AG04449 (cell line): Measurements from ENCODE around the gene TSPAN18.
"Not testable (repeated sequence)": the region's sequence is repeated elsewhere in the genome, so short reads cannot be mapped to it uniquely, and the experiment has no call there.

ENCODE experiments used
- CTCF ChIA-PET: fragments of 350-600 bp; formaldehyde crosslinking; extraction: SDS; loops from one replicate; lab custom pipeline; 2021; ENCODE audit warnings: antibody characterized with exemption; lab: Yijun Ruan, JAX
- POLR2A ChIA-PET: fragments of 400-600, 350-600 bp; formaldehyde crosslinking; extraction: SDS; loops from one replicate; lab custom pipeline; 2020; ENCODE audit warnings: antibody characterized with exemption, inconsistent platforms; lab: Yijun Ruan, JAX
- DNase-seq: peaks from one replicate; pipeline ENCODE4 v3.0.0-alpha.2; 2010; ENCODE audit warnings: low read depth, low spot score
- H3K4me3 ChIP-seq: 2 replicates; pipeline ENCODE4 v1.5.1; 2011; ENCODE audit warnings: low read depth, mild to moderate bottlenecking, control low read depth, low read length
- TF ChIP-seq, protein P1 (sequence below): IDR thresholded peaks from one replicate; pipeline ENCODE4 v1.5.1; 2011; ENCODE audit warnings: mild to moderate bottlenecking, moderate library complexity, low read length, control low read depth, inconsistent platforms; ENCODE audit not compliant: insufficient read depth; ENCODE audit errors: missing control alignments

TSPAN18 gene

DNA sequence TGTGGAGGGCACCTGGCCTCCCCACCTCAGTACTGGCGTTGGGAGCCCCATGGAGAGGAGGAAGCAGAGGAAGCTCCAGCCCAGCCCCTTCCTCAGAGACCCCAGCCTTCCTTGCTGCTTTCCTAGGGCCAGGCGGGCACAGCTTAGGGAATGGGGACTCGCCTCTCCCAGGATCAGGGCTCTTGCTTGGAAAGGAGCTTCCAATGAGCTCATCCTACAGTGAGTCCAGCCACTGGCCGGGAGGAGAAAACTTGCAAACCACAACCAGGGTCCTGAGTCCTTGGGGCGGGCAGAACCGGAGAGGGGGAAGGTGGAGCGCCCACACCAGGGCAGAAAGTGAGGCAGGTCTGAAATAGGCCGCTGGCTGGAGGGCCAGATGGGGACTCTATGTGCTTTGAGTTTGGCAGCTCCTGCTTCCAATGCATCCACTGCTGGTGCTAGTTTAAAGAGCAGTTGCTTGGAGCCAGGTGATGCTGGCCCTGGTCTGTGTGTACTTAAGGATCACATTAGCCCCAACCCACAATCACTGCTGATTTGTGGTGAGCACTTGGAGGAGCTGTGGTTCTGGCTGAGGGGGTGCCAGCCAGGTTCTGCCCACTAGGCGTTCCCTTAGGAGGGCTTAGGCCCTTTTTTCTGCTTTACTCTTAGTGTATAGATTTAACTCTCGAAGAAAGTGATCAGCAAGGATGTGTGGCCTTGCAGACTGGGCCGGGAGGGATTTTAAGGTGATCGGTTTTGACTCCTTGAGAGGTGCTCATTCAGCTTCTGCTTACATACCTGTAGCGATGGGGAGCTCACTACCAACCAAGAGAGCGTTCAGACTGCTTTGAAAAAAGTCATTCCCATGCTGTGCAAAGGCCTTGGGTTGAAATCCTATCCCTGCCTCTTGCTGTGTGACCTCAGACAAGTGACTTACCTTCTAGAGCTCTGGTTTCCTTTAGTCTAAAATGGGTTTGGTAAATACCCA, 142.0 kb downstream of the TSPAN18 start:
- H3K4me3 ChIP-seq: no peak overlapping the region
- POLR2A ChIA-PET: no interaction called here
- CTCF ChIA-PET: interaction anchor here (0.6 to 2.4 kb wide), 7 partner anchors 18 to 252 kb away, joined by 3 to 10 read pairs (median 4); no protein-coding TSS in a partner anchor
- TF ChIP-seq, protein P1, sequence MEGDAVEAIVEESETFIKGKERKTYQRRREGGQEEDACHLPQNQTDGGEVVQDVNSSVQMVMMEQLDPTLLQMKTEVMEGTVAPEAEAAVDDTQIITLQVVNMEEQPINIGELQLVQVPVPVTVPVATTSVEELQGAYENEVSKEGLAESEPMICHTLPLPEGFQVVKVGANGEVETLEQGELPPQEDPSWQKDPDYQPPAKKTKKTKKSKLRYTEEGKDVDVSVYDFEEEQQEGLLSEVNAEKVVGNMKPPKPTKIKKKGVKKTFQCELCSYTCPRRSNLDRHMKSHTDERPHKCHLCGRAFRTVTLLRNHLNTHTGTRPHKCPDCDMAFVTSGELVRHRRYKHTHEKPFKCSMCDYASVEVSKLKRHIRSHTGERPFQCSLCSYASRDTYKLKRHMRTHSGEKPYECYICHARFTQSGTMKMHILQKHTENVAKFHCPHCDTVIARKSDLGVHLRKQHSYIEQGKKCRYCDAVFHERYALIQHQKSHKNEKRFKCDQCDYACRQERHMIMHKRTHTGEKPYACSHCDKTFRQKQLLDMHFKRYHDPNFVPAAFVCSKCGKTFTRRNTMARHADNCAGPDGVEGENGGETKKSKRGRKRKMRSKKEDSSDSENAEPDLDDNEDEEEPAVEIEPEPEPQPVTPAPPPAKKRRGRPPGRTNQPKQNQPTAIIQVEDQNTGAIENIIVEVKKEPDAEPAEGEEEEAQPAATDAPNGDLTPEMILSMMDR: no peak
- no peak for DNase-seq

DNA sequence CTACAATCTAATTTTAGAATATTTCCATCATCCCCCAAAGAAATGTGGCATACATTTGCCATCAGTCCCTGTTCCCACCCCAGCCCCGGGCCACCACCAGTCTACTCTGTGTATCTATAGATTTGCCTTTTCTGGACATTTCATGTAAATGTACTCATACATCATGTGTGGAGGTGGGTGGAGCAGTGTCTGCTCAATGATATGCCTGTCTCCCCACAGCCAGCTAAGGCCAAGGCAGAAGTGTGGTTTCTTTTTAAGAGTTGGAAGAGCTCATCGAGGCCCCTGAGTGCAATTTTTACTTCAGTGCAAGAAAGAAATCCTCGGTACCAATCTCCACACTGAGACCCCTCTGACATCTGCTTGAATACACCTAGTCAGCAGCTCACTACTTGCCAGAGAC, 143.4 kb downstream of the TSPAN18 start:
- ChIA-PET CTCF (interaction anchor here (0.9 to 2.2 kb wide), 5 partner anchors 10 to 313 kb away, joined by 3 to 10 read pairs (median 4); no protein-coding TSS in a partner anchor), POLR2A (interaction anchor here (1.0 kb wide), 1 partner anchor 81 kb away, joined by 5 read pairs; no protein-coding TSS in a partner anchor)
- no peak overlapping the region for H3K4me3 ChIP-seq
- DNase-seq: no peak
- TF ChIP-seq, protein P1: no peak

DNA sequence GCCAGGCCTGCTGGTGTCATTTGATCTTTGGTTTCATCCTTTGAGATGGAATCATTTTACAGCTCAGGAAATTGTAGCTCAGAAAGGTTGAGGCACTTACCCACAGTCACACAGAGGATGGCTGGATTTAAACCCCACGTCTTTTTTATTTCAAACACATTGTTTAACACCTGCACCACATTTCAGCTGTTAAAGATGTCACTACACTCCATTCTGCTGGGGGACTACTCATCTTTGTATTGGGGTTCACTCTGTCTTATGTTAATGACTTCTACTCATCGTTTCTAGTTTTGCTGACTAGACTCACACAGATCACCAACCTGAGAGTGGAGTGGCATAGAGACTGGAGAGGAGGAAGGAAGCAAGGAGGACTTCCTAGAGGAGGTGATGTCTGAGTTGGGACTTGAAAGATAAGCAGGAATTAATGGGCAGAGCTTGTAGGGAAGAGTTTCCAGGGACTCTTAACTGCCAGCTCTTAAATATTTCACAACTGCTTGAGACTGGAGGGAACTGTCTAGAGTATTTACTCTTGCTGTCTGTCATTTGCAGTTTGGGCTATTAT, 143.9 kb downstream of the TSPAN18 start:
- no peak overlapping the region for H3K4me3 ChIP-seq
- ChIA-PET POLR2A (interaction anchor here (1.0 kb wide), 1 partner anchor 81 kb away, joined by 5 read pairs; no protein-coding TSS in a partner anchor), CTCF (interaction anchor here (0.9 to 2.2 kb wide), 5 partner anchors 10 to 313 kb away, joined by 3 to 10 read pairs (median 4); no protein-coding TSS in a partner anchor)
- TF ChIP-seq, protein P1: no peak
- DNase-seq: no peak

DNA sequence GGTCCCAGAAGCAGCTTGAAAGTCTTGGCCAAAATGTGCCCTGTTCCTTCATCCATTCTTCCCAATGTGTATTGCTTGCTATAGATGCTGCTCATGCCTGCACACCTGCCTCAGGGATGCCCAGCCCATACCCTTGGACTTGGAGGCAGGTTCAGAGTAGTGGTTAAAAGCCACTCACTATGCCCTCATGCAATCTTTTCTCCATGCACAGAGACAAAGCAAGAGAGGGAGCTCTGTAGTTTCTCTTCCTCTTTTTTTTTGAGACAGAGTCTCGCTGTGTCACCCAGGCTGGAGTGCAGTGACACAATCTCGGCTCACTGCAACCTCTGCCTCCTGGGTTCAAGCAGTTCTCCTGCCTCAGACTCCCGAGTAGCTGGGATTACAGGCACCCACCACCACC, 144.9 kb downstream of the TSPAN18 start:
- POLR2A ChIA-PET, DNase-seq, H3K4me3 ChIP-seq: not testable (repeated sequence)
- CTCF ChIA-PET: interaction anchor here (1.1 to 2.2 kb wide), 3 partner anchors 11 to 23 kb away, joined by 3 to 10 read pairs (median 7); no protein-coding TSS in a partner anchor

DNA sequence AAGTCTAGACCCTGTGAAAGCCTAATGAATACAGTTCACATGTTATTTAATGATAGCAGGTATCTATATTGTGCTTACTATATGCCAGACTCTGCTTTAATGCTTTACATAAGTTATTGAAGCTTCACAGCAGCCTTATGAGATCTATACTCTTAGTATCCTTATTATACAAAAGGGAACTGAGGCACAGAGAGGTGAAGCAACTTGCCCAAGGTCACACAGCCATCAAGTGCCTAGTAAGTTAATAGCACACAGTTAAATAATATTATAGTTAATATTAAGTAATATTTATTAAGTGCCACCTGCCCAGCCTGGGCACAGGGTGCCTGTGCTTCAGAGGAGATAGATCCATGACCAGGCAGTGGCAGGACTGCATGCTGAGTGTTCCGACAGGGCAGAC, 145.8 kb downstream of the TSPAN18 start:
- ChIA-PET CTCF (interaction anchor here (1.3 kb wide), 1 partner anchor 12 kb away, joined by 3 read pairs; no protein-coding TSS in a partner anchor), POLR2A (no interaction called here)
- H3K4me3 ChIP-seq: no peak overlapping the region
- no peak for DNase-seq
- TF ChIP-seq, protein P1: no peak

DNA sequence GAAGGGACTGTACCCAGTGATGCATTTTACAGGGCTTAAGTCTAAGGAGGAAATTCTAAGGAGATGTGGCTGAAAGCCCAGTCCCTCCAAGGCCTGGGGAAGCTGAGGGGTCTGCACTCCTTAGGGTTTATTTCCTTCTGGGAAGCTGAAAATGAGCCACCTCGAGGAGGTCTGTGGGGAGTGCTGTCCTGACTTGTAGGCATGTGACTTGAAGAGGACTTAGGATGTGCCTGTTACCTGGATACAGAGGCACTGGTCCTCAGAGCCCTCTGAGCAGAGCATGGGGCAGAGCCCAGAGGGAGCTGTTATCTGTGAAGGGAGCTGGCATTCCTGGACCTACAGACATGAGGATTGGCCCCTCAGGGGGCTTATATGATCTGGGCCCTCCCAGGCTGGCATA, 146.8 kb downstream of the TSPAN18 start:
- ChIA-PET CTCF (interaction anchor here (1.3 to 2.4 kb wide), 2 partner anchors 11 to 21 kb away, joined by 3 to 7 read pairs; no protein-coding TSS in a partner anchor), POLR2A (interaction anchor here (1.0 kb wide), 1 partner anchor 32 kb away, joined by 3 read pairs; no protein-coding TSS in a partner anchor)
- TF ChIP-seq, protein P1: no peak
- DNase-seq: no peak
- no peak overlapping the region for H3K4me3 ChIP-seq
